Karpas-422 (cell line): Measurements from ENCODE around the gene SLC27A1. TPM values are rescaled to one million over a fixed set of nuclear protein-coding genes. Genes with fewer than 3 reads are reported as not detected.
A peak's percentile ranks its signal among the peaks of the same experiment; 100 is the strongest.

Source experiments
- DNase-seq: peaks from one replicate; pipeline ENCODE4 v3.0.0-alpha.2; 2015
- H2AFZ ChIP-seq: fragments of 200-600 bp; sonication (generic); 2 replicates; pipeline ENCODE4 v1.6.1; 2014; ENCODE audit warnings: antibody characterized with exemption, low read length, mixed read lengths
- H3K27ac ChIP-seq: fragments of 200-600 bp; sonication (generic); 2 replicates; pipeline ENCODE4 v1.5.1; 2014; ENCODE audit warnings: mild to moderate bottlenecking, low read length, moderate library complexity
- H3K27me3 ChIP-seq: fragments of 200-600 bp; sonication (generic); 2 replicates; pipeline ENCODE4 v1.6.1; 2014; ENCODE audit warnings: low read length, mixed read lengths
- H3K36me3 ChIP-seq: fragments of 200-600 bp; sonication (generic); 2 replicates; pipeline ENCODE4 v1.6.1; 2014; ENCODE audit warnings: low read length, mixed read lengths; ENCODE audit not compliant: insufficient read depth
- H3K4me1 ChIP-seq: fragments of 200-600 bp; sonication (generic); 2 replicates; pipeline ENCODE4 v1.6.1; 2014; ENCODE audit warnings: mild to moderate bottlenecking, low read length, mixed read lengths
- H3K4me2 ChIP-seq: fragments of 200-600 bp; sonication (generic); 2 replicates; pipeline ENCODE4 v1.6.1; 2014; ENCODE audit warnings: low read length, low read depth, mild to moderate bottlenecking; ENCODE audit not compliant: poor library complexity, severe bottlenecking
- H3K4me3 ChIP-seq: fragments of 200-600 bp; sonication (generic); 2 replicates; pipeline ENCODE4 v1.5.1; 2014; ENCODE audit warnings: mild to moderate bottlenecking, antibody characterized with exemption, low read length, mixed read lengths
- H3K79me2 ChIP-seq: fragments of 200-600 bp; sonication (generic); 2 replicates; pipeline ENCODE4 v1.6.1; 2014; ENCODE audit warnings: mild to moderate bottlenecking, low read length, mixed read lengths
- H3K9ac ChIP-seq: fragments of 200-600 bp; sonication (generic); 2 replicates; pipeline ENCODE4 v1.6.0; 2014; ENCODE audit warnings: low read length
- H3K9me2 ChIP-seq: fragments of 200-600 bp; sonication (generic), shearing (Covaris generic); replicated peaks from 2 replicates; pipeline ENCODE4 v1.6.0; 2014; ENCODE audit warnings: mild to moderate bottlenecking, low read length, moderate library complexity; ENCODE audit not compliant: insufficient read depth
- H3K9me3 ChIP-seq: fragments of 300-700, 200-600 bp; sonication (generic); 2 replicates; pipeline ENCODE4 v1.6.1; 2014; ENCODE audit warnings: low read length, mixed read lengths
- H4K20me1 ChIP-seq: fragments of 200-600 bp; sonication (generic); 2 replicates; pipeline ENCODE4 v1.6.1; 2014; ENCODE audit warnings: mild to moderate bottlenecking, antibody characterized with exemption, low read length, low read depth; ENCODE audit not compliant: insufficient read depth
- total RNA-seq: library from RNA; depleted of rRNA; stranded (reverse); fragments of >200 nt; shearing (Covaris generic); gene quantifications from 2 replicates; pipeline ENCODE4 v1.2.3, GENCODE V29; 2014; ENCODE audit warnings: low replicate concordance

Gene SLC27A1
- total RNA-seq, 1 experiment from 2014 or later: 4.0 TPM

- no peaks in the 10 kb centered on the region for H3K4me1 ChIP-seq
- H3K27ac ChIP-seq: no peak overlapping the region
- H3K4me2 ChIP-seq: no peak overlapping the region
- no peaks in the 10 kb centered on the region for H4K20me1 ChIP-seq
- no peaks in the 10 kb centered on the region for H3K9me2 ChIP-seq
- H2AFZ ChIP-seq: no peak overlapping the region
- no peaks in the 10 kb centered on the region for H3K27me3 ChIP-seq
- no peak overlapping the region for H3K9ac ChIP-seq
- H3K4me3 ChIP-seq: no peak overlapping the region
- no peak for DNase-seq
- H3K79me2 ChIP-seq: no peaks in the 10 kb centered on the region
- no peaks in the 10 kb centered on the region for H3K9me3 ChIP-seq
- no peaks in the 10 kb centered on the region for H3K36me3 ChIP-seq
Measured at GRCh38 chr19:17436094-17436873, 34.0 kb upstream of the SLC27A1 start.

GRCh38 chr19:17436874-17437267, 33.5 kb upstream of the SLC27A1 start:
- Histone ChIP-seq H3K79me2 (no peaks in the 10 kb centered on the region), H3K9ac (no peak overlapping the region), H3K4me1 (no peaks in the 10 kb centered on the region), H2AFZ (no peak overlapping the region), H4K20me1 (no peaks in the 10 kb centered on the region), H3K9me3 (peaks cover 3% of the 10 kb centered on the region; the same call in 1 of the 2 replicates), H3K4me3 (no peak overlapping the region), H3K9me2 (no peaks in the 10 kb centered on the region), H3K36me3 (no peaks in the 10 kb centered on the region), H3K27ac (no peak overlapping the region), H3K4me2 (no peak overlapping the region), H3K27me3 (no peaks in the 10 kb centered on the region)
- DNase-seq: no peak

GRCh38 chr19:17441241-17442021, 28.9 kb upstream of the SLC27A1 start:
- DNase-seq: peak; percentile 73
- Histone ChIP-seq H3K36me3 (no peaks in the 10 kb centered on the region), H3K9ac (no peak overlapping the region), H3K9me2 (no peaks in the 10 kb centered on the region), H3K4me3 (no peak overlapping the region), H3K79me2 (no peaks in the 10 kb centered on the region), H2AFZ (no peak overlapping the region), H3K4me2 (no peak overlapping the region), H3K9me3 (peaks cover 3% of the 10 kb centered on the region; the same call in 1 of the 2 replicates), H3K27ac (no peak overlapping the region), H3K27me3 (no peaks in the 10 kb centered on the region), H3K4me1 (no peaks in the 10 kb centered on the region), H4K20me1 (no peaks in the 10 kb centered on the region)

GRCh38 chr19:17445526-17446165, 24.7 kb upstream of the SLC27A1 start:
- Histone ChIP-seq H3K79me2 (no peaks in the 10 kb centered on the region), H3K9ac (no peak overlapping the region), H3K4me1 (no peaks in the 10 kb centered on the region), H3K27ac (no peak overlapping the region), H3K27me3 (no peaks in the 10 kb centered on the region), H3K9me3 (peaks cover 3% of the 10 kb centered on the region; the same call in 1 of the 2 replicates), H3K4me2 (no peak overlapping the region), H3K9me2 (no peaks in the 10 kb centered on the region), H3K4me3 (no peak overlapping the region), H3K36me3 (no peaks in the 10 kb centered on the region), H4K20me1 (no peaks in the 10 kb centered on the region), H2AFZ (no peak overlapping the region)
- no peak for DNase-seq

GRCh38 chr19:17447704-17448130, 22.6 kb upstream of the SLC27A1 start:
- no peak for DNase-seq
- Histone ChIP-seq H3K4me2 (no peak overlapping the region), H4K20me1 (no peaks in the 10 kb centered on the region), H3K27ac (no peak overlapping the region), H3K27me3 (no peaks in the 10 kb centered on the region), H3K36me3 (no peaks in the 10 kb centered on the region), H3K4me1 (no peaks in the 10 kb centered on the region), H3K9me2 (no peaks in the 10 kb centered on the region), H3K9ac (no peak overlapping the region), H3K4me3 (no peak overlapping the region), H3K9me3 (no peaks in the 10 kb centered on the region), H3K79me2 (no peaks in the 10 kb centered on the region), H2AFZ (no peak overlapping the region)

GRCh38 chr19:17448131-17448967, 22.0 kb upstream of the SLC27A1 start, which contains the start of gene TMEM221:
Gene TMEM221, minus strand, starts transcription at chr19:17448668. Its CDS starts 206 bp downstream, at chr19:17448462.
- Histone ChIP-seq H3K4me1 (no peaks in the 10 kb centered on the region), H2AFZ (no peak within 1 kb of the TSS), H3K27ac (no peak within 1 kb of the TSS), H3K9ac (no peak within 1 kb of the TSS), H3K36me3 (no peaks in the 10 kb centered on the region), H3K9me2 (no peaks in the 10 kb centered on the region), H3K4me3 (no peak within 1 kb of the TSS), H3K27me3 (no peaks in the 10 kb centered on the region), H3K79me2 (no peaks in the 10 kb centered on the region), H3K9me3 (no peaks in the 10 kb centered on the region), H3K4me2 (no peak within 1 kb of the TSS), H4K20me1 (no peaks in the 10 kb centered on the region)
- peak; percentile 68 for DNase-seq

GRCh38 chr19:17450264-17451075, 19.9 kb upstream of the SLC27A1 start:
- Histone ChIP-seq H3K4me3 (no peak overlapping the region), H3K79me2 (no peaks in the 10 kb centered on the region), H3K27ac (no peak overlapping the region), H3K9me2 (no peaks in the 10 kb centered on the region), H2AFZ (no peak overlapping the region), H3K4me2 (no peak overlapping the region), H3K4me1 (no peaks in the 10 kb centered on the region), H3K36me3 (no peaks in the 10 kb centered on the region), H4K20me1 (no peaks in the 10 kb centered on the region), H3K9ac (no peak overlapping the region), H3K27me3 (no peaks in the 10 kb centered on the region), H3K9me3 (no peaks in the 10 kb centered on the region)
- no peak for DNase-seq
